Testis (tissue), 3 donors: Measurements from ENCODE around the gene XXYLT1. TPM values are rescaled to one million over a fixed set of nuclear protein-coding genes. Genes with fewer than 3 reads are reported as not detected.

Experiments used
- DNase-seq: peaks from one replicate; pipeline ENCODE4 v3.0.0-alpha.2; 2019
- H3K27ac ChIP-seq, 2 donors: fragments of 200-600 bp; sonication (generic); one replicate each; pipeline ENCODE4 v1.5.1; 2019
- H3K27me3 ChIP-seq: fragments of 200-600 bp; sonication (generic); one replicate; pipeline ENCODE4 v1.5.1; 2019
- H3K36me3 ChIP-seq: fragments of 200-600 bp; sonication (generic); one replicate; pipeline ENCODE4 v1.5.1; 2017; ENCODE audit warnings: low read depth; ENCODE audit errors: missing control alignments
- H3K4me1 ChIP-seq: fragments of 200-600 bp; sonication (generic); one replicate; pipeline ENCODE4 v1.5.1; 2019
- H3K4me3 ChIP-seq, 2 donors: fragments of 200-600 bp; sonication (generic); one replicate each; pipeline ENCODE4 v1.5.1; 2017 to 2019
- H3K9me3 ChIP-seq: fragments of 200-600 bp; sonication (generic); one replicate; pipeline ENCODE4 v1.5.1; 2017
- CTCF ChIP-seq, 3 experiments: fragments of 450-650 bp in 2 of 3; fragments of 200-600 bp in 1 of 3; sonication (generic) in 1 of 3; IDR thresholded peaks; one replicate each; pipeline ENCODE4 v1.5.1; 2016 to 2019; ENCODE audit warnings: antibody characterized with exemption in 3 of 3, mild to moderate bottlenecking in 2 of 3, moderate library complexity in 1 of 3
- POLR2A ChIP-seq: fragments of 450-650 bp; IDR thresholded peaks from one replicate; pipeline ENCODE4 v1.6.1; 2017; ENCODE audit warnings: antibody characterized with exemption, mild to moderate bottlenecking, moderate library complexity
- WGBS, 2 donors: methylation state at CpG; one replicate each; pipeline ENCODE4 v1.1.5; 2018; 5-methylcytosine and 5-hydroxymethylcytosine counted together
- intact Hi-C: fragments of 100-400 bp; cut with DNase I; formaldehyde crosslinking; loops from one replicate; pipeline ENCODE4 v1.15.1; 2023; ENCODE audit warnings: low total_unique reads
- polyA plus RNA-seq: library from polyadenylated mRNA; stranded (reverse); fragments of 350-450 nt; fragmentation: Illumina TruSeq; extraction: RNeasy Lipid Tissue Mini Kit (QIAGEN cat#74804); gene quantifications from one replicate; pipeline ENCODE4 v1.2.3, GENCODE V29; 2014; ENCODE audit warnings: low read depth, low replicate concordance; ENCODE audit not compliant: insufficient read depth
- total RNA-seq, 2 donors: library from RNA; depleted of rRNA; stranded (reverse); fragments of >200 nt; gene quantifications; one replicate each; pipeline ENCODE4 v1.2.3, GENCODE V29; 2016

Gene XXYLT1
- total and polyA plus RNA-seq, 3 donors from 2014 or later = 7.2 to 12.5 (median 11.1) TPM

- H3K27ac ChIP-seq = no peak overlapping the region
- intact Hi-C loops = no loop called here
- H3K36me3 ChIP-seq = no peaks in the 10 kb centered on the region
- TF ChIP-seq POLR2A (no peak), CTCF (IDR thresholded peaks at IDR 0.05) (no peak)
- H3K9me3 ChIP-seq = no peaks in the 10 kb centered on the region
- DNase-seq = no peak
- 96% methylated on average over 10 of the region's 10 CpGs for WGBS, 2 donors
- no peak overlapping the region for H3K4me3 ChIP-seq
- H3K27me3 ChIP-seq = no peaks in the 10 kb centered on the region
- peaks cover 18% of the 10 kb centered on the region for H3K4me1 ChIP-seq
These were observed 111.7 kb downstream of the XXYLT1 start for GRCh38 chr3:195159117-195159813.

GRCh38 chr3:195156286-195156890 lies 114.6 kb downstream of the XXYLT1 start:
- intact Hi-C loops = no loop called here
- DNase-seq = no peak
- Histone ChIP-seq H3K27ac (peak overlapping the region in 1 of 2 donors; percentile 53), H3K36me3 (no peaks in the 10 kb centered on the region), H3K9me3 (no peaks in the 10 kb centered on the region), H3K4me1 (peaks cover 17% of the 10 kb centered on the region), H3K4me3 (no peak overlapping the region), H3K27me3 (no peaks in the 10 kb centered on the region)
- no peak for TF ChIP-seq CTCF (IDR thresholded peaks at IDR 0.05)
- no peak for TF ChIP-seq POLR2A
- WGBS, 2 donors = 81 to 84% methylated on average over 20 of the region's 20 CpGs

GRCh38 chr3:195155570-195156241 lies 115.3 kb downstream of the XXYLT1 start:
- Histone ChIP-seq H3K36me3 (no peaks in the 10 kb centered on the region), H3K27ac (peak overlapping the region in 1 of 2 donors; percentile 53), H3K27me3 (no peaks in the 10 kb centered on the region), H3K4me1 (peaks cover 17% of the 10 kb centered on the region), H3K9me3 (no peaks in the 10 kb centered on the region), H3K4me3 (no peak overlapping the region)
- whole genome bisulfite sequencing, 2 donors = 69 to 77% methylated on average over 17 of the region's 17 CpGs
- intact Hi-C loops = no loop called here
- no peak for DNase-seq
- TF ChIP-seq CTCF (IDR thresholded peaks at IDR 0.05) (no peak), POLR2A (no peak)

GRCh38 chr3:195154793-195155535 lies 116.0 kb downstream of the XXYLT1 start:
- H3K9me3 ChIP-seq = no peaks in the 10 kb centered on the region
- H3K36me3 ChIP-seq = no peaks in the 10 kb centered on the region
- H3K4me1 ChIP-seq = peaks cover 21% of the 10 kb centered on the region
- H3K27ac ChIP-seq = peak overlapping the region; percentile 65 to 86
- no peak overlapping the region for H3K4me3 ChIP-seq
- peak; percentile 84 for DNase-seq
- 45 to 52% methylated on average over 14 to 16 of the region's 16 CpGs for WGBS, 2 donors
- TF ChIP-seq CTCF (IDR thresholded peaks at IDR 0.05) (no peak), POLR2A (no peak)
- H3K27me3 ChIP-seq = no peaks in the 10 kb centered on the region
- intact Hi-C loops = no loop called here
